ENCODE measurements around the gene AXDND1.
"Not testable (repeated sequence)": the region's sequence is repeated elsewhere in the genome, so short reads cannot be mapped to it uniquely, and the experiment has no call there.

The AXDND1 gene, protein sequence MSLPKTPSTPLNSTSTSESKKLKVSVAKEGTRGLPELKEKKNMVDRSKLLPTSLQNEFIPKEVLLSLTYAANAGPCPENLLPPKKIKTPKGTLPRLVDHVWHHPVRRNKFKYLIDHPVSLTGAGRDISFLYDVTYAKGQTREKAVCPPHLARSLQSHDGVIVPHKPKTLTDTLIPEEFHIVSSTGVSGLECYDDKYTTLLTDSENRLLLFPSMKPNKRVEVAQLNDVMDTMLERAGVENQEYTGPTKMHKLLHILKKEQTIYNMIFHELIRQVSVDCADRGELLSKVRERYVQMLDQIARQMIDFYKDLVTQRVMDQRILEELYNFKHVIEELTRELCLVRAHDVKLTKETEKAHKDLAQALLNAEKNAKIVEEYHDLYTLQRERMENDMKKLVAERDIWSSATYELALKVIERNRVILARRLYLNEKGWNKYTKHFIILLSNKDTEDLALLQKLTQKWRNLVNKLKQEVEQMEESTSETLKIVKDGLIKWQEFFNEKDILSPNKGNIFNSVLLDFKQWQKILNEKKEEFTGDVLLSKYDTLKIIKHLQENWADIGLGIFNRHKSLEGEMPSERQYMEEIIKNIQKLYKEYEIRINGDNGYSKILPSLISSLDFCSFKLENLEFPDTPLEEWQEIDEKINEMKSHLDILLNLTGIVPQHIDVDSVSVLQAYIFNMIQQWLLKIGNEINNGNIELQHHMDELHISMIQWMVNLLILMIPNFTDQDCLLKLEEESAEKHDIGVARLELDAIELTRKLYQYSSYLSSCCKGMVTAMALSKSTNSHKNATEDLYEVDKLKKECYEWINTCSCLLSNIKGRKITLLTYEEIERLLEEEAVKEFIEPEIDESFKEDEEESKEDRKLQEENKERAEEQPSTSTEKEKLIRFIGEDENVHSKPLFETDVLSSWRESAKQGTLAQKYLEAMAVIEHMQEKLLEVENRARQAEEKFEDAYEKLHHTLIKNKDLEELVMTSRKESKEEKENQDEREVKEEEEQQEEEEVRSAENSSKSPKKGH

GRCh38 chr1:179365342-179366092 lies at the start of gene AXDND1:
AXDND1 (plus strand) TSS chr1:179365971; CDS start chr1:179366510, 539 bp downstream.
- FAIRE-seq = peak; percentile 47

DNA sequence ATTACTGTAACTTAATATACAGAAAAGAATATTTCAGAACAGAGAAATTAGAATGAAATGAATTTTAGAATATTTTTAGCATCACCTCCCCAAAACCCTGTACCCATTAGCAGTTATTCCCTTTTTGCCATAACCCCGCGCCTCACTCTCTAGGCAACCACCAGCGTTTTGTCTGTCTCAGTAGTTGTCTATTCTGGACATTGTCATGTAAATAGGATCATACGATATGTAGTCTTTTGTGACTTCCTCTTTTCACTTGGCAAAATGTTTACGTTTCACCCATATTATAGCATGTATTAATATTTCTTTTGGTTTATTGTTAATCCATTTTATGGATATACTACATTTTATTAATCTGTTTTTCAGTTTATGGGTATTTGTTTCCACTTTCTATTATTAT lies 47.3 kb upstream of the AXDND1 start:
- no peak for FAIRE-seq

DNA sequence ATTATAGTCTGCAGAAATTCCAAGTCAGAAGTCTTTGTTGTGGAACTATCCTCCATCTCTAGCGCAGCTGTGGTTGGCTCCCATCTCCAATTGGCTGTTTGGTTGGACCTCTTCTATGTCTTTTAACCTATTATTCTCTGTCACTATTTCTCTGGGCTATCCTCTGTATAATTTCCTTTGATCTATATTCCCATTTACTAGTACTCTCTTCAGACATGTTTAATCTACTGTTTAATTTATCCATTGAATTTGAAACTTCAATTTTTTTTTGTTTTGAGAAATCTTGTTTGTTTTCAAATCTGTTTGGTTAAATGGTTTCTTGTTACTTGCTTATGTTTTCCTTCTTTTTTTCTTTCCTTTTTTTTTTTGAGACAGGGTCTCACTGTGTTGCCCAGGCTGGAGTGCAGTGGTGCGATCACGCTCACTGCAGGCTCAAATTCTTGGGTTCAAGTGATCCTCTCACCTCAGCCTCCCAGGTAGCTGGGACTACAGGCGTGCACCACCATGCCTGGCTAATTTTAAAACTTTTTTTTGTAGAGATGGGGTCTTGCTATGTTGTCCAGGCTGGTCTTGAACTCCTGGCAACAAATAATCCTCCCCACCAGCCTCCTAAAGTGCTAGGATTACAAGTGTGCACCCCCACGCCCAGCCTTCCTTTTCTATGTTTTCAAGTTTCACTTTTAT lies 44.1 kb upstream of the AXDND1 start:
- FAIRE-seq = no peak

DNA sequence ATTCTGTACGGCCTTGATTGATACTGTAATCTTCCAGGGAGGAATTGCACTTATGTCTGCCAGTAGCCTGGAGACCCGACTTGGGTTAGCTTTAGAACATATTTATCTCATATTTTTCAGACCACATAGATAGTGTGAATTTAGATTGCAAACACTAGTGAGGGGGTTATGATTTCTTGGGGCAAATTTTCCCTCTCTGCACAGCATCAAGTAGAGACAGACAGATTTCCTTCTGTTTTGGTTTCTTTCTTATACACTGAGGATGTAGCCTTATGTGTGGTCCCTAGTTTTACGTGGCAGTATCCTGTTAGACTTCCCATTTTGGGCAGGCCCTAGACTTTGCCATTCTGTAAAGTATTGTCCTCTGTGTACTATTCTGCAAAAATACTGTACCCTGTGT lies 43.2 kb upstream of the AXDND1 start:
- FAIRE-seq = no peak

- no peak for FAIRE-seq
Measured at GRCh38 chr1:179323436-179323835, 42.3 kb upstream of the AXDND1 start.

GRCh38 chr1:179325836-179326235 lies 39.9 kb upstream of the AXDND1 start:
- no peak for FAIRE-seq

DNA sequence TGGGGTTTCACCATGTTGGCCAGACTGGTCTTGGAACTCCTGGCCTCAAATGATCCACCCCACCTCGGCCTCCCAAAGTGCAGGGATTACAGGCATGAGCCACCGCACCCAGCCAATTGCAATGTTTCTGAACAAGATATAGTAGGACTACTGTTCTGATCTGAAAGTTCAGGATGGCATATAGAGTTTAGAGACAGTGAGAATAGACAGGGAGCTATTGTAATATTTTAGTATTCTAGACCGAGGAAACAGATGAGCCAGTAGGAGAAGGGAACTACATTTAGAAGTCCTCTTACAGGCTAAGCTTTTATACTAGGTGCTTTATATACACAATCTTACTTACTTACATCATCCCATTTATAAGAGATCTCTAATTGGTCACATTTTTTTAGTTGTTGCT lies 39.0 kb upstream of the AXDND1 start:
- no peak for FAIRE-seq

- FAIRE-seq = no peak
Measured at GRCh38 chr1:179327196-179327595, 38.6 kb upstream of the AXDND1 start.

- no peak for FAIRE-seq
Measured at GRCh38 chr1:179327679-179328078, 38.1 kb upstream of the AXDND1 start.

DNA sequence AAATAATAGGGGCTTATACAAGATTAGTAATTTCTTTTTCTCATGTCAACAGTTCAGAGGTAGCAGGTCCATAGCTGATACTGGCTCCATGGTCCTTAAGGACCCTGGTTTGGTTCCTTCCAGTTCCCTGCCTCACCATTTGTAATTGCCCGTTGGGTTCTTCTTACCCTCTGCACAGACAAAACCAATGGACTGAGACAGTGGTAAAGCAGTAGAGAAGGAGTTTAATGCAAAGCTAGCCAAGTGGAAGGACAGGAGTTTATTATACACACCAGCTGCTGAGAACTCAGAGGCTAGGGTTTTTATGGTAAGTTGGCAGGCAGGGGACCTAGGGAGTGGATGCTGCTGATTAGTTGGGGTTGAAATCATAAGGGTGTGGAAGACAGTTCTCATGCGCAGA lies 35.9 kb upstream of the AXDND1 start:
- no peak for FAIRE-seq

DNA sequence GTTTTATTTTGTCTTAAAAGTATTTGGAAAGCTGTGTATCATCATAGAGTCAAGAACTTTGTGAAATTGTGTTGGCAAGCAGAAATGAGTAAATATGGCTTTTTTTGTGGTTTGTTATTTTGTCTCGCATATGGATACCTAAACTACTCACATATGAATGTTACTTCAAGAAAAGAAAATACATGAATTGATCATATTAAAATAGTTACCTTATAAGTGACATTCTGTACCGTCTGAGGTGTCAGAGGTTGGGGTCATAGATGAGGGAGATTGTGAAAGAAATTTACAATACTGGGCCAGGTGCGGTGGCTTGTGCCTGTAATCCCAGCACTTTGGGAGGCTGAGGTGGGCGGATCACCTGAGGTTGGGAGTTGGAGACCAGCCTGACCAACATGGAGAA lies 31.3 kb upstream of the AXDND1 start:
- no peak for FAIRE-seq

DNA sequence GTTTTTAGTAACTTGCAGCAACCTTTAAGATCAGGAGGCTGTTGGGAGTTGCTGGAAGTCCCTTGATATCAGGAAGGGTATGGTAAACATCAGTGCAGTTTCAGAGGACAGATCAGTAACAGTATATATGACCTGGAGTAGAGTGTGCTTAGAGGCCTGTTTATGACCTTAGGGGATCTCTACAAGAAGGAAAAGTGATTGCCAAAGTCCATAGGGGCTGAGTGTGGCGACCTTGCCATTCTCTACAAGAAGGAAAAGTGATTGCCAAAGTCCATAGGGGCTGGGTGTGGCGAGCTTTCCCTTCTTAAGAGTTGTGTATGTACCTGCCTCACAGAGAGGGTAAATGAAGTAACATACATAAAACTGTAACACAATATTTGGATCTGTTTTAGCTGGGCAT lies 28.5 kb upstream of the AXDND1 start:
- FAIRE-seq = no peak

DNA sequence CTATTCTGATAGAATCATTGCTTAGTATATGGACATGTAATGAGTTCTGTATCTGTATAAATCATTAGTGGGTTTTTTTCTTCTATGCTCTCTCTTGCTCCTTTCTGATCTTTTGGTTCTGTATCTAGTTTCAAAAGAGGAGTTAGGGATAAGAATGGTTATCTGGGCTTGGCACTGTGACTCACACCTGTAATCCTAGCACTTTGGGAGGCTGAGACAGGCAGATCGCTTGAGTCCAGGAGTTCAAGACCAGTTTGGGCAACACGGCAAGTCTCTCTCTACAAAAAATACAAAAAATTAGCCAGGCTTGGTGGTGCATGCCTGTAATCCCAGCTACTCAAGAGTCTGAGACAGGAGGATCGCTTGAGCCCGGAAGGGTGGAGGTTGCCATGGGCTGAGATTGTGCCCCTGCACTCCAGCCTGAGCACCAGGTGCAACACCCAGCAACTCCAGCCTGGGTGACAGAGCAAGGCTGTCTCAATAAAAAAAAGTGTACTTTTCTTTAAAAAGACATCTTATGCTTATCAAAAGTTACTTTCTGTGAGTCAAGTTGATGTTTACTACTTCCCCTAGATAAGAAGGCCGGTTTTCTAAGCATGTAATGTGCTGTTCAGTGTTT lies 27.7 kb upstream of the AXDND1 start:
- no peak for FAIRE-seq

GRCh38 chr1:179340918-179341317 lies 24.9 kb upstream of the AXDND1 start:
- no peak for FAIRE-seq

DNA sequence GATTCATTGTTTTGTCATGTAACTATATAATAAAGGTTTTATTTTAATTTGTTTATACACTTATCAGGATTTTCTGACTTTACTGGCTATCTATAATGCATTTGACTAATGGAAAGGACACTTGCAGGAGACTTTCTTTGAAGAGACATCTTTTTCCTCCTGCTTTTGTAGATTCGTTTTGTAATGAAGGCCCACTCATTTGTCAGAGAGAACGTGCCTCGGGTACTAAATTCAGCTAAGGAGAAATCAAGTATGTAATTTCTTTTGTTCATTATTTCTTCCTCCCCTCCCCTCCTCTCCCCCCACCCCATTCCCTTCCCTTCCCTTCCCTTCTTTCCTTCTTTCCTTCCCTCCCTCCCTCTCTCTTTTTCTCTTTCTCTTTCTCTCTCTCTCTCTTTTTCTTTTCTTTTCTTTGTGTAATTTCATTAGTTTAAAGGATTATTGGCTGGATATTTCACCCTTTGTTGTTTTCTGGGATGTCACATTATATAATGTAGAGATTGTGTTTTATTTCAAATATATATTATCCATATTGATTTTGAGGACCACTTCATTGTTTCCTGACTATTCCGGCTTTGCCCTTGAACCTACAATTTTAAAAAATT lies 23.7 kb upstream of the AXDND1 start:
- peak; percentile 37 for FAIRE-seq

DNA sequence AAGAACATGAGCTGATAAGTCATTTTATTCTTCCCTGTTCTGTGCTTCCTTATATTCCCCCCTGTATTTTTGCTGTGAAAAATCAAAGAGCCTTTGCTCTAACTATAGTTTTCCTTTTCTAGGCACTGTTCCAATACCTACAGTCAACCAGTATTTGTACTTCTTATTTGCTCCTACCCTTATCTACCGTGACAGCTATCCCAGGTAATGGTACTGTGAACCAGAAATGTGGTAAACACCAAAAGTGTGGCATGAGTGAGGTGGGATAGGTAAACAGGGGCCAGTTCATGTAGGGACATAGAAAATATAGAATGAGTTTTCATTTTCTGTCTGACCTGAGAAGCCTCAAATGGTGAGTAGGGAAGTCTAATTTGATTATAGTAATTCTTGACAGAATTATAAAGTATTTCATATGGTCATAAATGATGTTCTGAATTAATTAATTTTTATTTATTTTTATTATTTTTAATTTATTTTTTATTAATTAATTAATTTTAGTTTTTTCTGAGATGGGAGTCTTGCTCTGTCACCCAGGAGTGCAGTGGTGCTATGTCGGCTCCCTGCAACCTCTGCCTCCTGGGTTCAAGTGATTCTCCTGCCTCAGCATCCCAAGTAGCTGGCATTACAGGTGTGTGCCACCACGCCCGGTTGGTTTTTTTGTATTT lies 22.9 kb upstream of the AXDND1 start:
- no peak for FAIRE-seq

- FAIRE-seq = no peak
Measured at GRCh38 chr1:179351281-179351680, 14.5 kb upstream of the AXDND1 start.

DNA sequence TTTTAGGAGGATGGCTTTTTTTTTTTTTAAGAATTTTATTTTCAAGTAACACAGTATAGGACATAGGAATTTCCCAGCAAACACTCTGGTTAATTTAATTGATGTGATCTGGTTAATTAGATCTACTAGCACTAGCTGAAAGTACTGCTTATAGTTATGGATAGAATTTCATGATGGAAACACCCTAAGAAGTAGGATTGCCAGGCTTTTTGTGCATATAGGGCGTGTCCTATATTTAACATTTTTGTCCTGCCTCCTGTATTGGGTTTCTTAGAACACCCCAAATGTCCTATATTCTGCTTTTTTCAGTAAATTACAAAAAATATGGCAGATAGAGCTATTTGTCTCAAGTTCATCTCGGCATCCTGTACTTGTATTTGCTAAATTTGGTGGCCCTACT lies 13.5 kb upstream of the AXDND1 start:
- no peak for FAIRE-seq

GRCh38 chr1:179353546-179353945 lies 12.2 kb upstream of the AXDND1 start:
- no peak for FAIRE-seq

- not testable (repeated sequence) for FAIRE-seq
Measured at GRCh38 chr1:179361631-179362030, 4.1 kb upstream of the AXDND1 start.

All from G401.6 (cell line).